Upper lobe of right lung (tissue), 1 donor: Measurements from ENCODE around the gene BIVM. TPM values are rescaled to one million over a fixed set of nuclear protein-coding genes. Genes with fewer than 3 reads are reported as not detected.

Source experiments
- ATAC-seq: fragments of 200-7000 bp; cut with Tn5 transposase; one replicate; pipeline ENCODE4 v1.9.1; 2020; ENCODE audit warnings: mild to moderate bottlenecking, moderate library complexity
- DNase-seq: peaks from one replicate; pipeline ENCODE4 v3.0.0-alpha.2; 2020
- H3K27ac ChIP-seq: fragments of 200-600 bp; one replicate; pipeline ENCODE4 v1.8.0; 2022
- H3K27me3 ChIP-seq: fragments of 200-600 bp; one replicate; pipeline ENCODE4 v1.8.0; 2022; ENCODE audit warnings: mild to moderate bottlenecking
- H3K36me3 ChIP-seq: fragments of 200-600 bp; one replicate; pipeline ENCODE4 v1.8.0; 2022
- H3K4me1 ChIP-seq: fragments of 200-600 bp; one replicate; pipeline ENCODE4 v1.8.0; 2022
- H3K4me3 ChIP-seq: fragments of 200-600 bp; one replicate; pipeline ENCODE4 v1.8.0; 2022; ENCODE audit warnings: mild to moderate bottlenecking
- H3K9me3 ChIP-seq: fragments of 200-600 bp; one replicate; pipeline ENCODE4 v1.8.0; 2022
- CTCF ChIP-seq: fragments of 200-600 bp; IDR thresholded peaks from one replicate; pipeline ENCODE4 v1.8.0; 2022; ENCODE audit warnings: antibody characterized with exemption
- intact Hi-C: fragments of 100-400 bp; cut with DNase I; formaldehyde crosslinking; loops from one replicate; pipeline ENCODE4 v1.11.0; 2022
- total RNA-seq: library from RNA; stranded (reverse); fragmentation: NEBNext Ultra II Directional; extraction: Animal tissue kit (Norgen Biotek cat#: 25700); gene quantifications from one replicate; pipeline ENCODE4 v1.2.1, GENCODE V29; 2021
- donor health status: DM: no; HTN: yes; CAD: no; lungs with severe emphysema.

BIVM gene
- total RNA-seq, 1 donor from 2014 or later, result 16.1 TPM

- Histone ChIP-seq H3K9me3 (no peaks in the 10 kb centered on the region), H3K4me1 (no peaks in the 10 kb centered on the region), H3K4me3 (no peak overlapping the region), H3K27me3 (no peaks in the 10 kb centered on the region), H3K27ac (no peak overlapping the region), H3K36me3 (peaks cover 80% of the 10 kb centered on the region)
- no peak for ATAC-seq
- no peak for TF ChIP-seq CTCF
- no peak for DNase-seq
- intact Hi-C loops, result no loop called here
Observed at GRCh38 chr13:102854675-102855074, 55.8 kb downstream of the BIVM start.

GRCh38 chr13:102856557-102856956 lies 57.6 kb downstream of the BIVM start:
- H3K4me1 ChIP-seq, result no peaks in the 10 kb centered on the region
- no peak overlapping the region for H3K4me3 ChIP-seq
- ATAC-seq (peak; percentile 57), DNase-seq (peak; percentile 67)
- H3K27ac ChIP-seq, result no peak overlapping the region
- peaks cover 99% of the 10 kb centered on the region for H3K36me3 ChIP-seq
- no peaks in the 10 kb centered on the region for H3K9me3 ChIP-seq
- TF ChIP-seq CTCF, result no peak
- intact Hi-C loops, result no loop called here
- H3K27me3 ChIP-seq, result no peaks in the 10 kb centered on the region

- Histone ChIP-seq H3K4me1 (no peaks in the 10 kb centered on the region), H3K27me3 (no peaks in the 10 kb centered on the region), H3K36me3 (peaks cover 98% of the 10 kb centered on the region), H3K4me3 (no peak overlapping the region), H3K27ac (no peak overlapping the region), H3K9me3 (no peaks in the 10 kb centered on the region)
- no peak for DNase-seq
- no peak for ATAC-seq
- intact Hi-C loops, result no loop called here
- TF ChIP-seq CTCF, result no peak
Observed at GRCh38 chr13:102862624-102863210, 63.8 kb downstream of the BIVM start.

GRCh38 chr13:102863590-102863989 lies 64.7 kb downstream of the BIVM start:
- H3K4me1 ChIP-seq, result no peaks in the 10 kb centered on the region
- peak; percentile 48 for ATAC-seq
- no peaks in the 10 kb centered on the region for H3K9me3 ChIP-seq
- no peak for DNase-seq
- no peak overlapping the region for H3K4me3 ChIP-seq
- H3K27ac ChIP-seq, result no peak overlapping the region
- H3K27me3 ChIP-seq, result no peaks in the 10 kb centered on the region
- intact Hi-C loops, result no loop called here
- no peak for TF ChIP-seq CTCF
- peaks cover 98% of the 10 kb centered on the region for H3K36me3 ChIP-seq

GRCh38 chr13:102868366-102868936 lies 69.5 kb downstream of the BIVM start:
- no peak for TF ChIP-seq CTCF
- Histone ChIP-seq H3K36me3 (peaks cover 86% of the 10 kb centered on the region), H3K27me3 (no peaks in the 10 kb centered on the region), H3K4me3 (no peak overlapping the region), H3K4me1 (peaks cover 4% of the 10 kb centered on the region), H3K9me3 (no peaks in the 10 kb centered on the region), H3K27ac (no peak overlapping the region)
- intact Hi-C loops, result no loop called here
- ATAC-seq (no peak), DNase-seq (no peak)
